Activated CD4-positive, alpha-beta memory T cell treated with anti-CD3 and anti-CD28 coated beads for 36 hours (primary cell): ENCODE data around the gene TSFM. TPM values are rescaled to one million over a fixed set of nuclear protein-coding genes. Genes with fewer than 3 reads are reported as not detected.

Source experiments
- CTCF ChIA-PET: fragments of 350-600 bp; sonication (Branson Sonifier 250); formaldehyde crosslinking; loops from one replicate; lab custom pipeline; 2021; ENCODE audit warnings: antibody characterized with exemption, inconsistent platforms; lab: Charles Lee
- POLR2A ChIA-PET: fragments of 350-600 bp; sonication (Branson Sonifier 250); formaldehyde crosslinking; loops from one replicate; lab custom pipeline; 2021; ENCODE audit warnings: antibody characterized with exemption; lab: Charles Lee
- DNase-seq: peaks from one replicate; pipeline ENCODE4 v3.0.0-alpha.2; 2020
- H3K27ac Mint-ChIP-seq: one replicate; pipeline ENCODE4 v1.8.0; 2021; ENCODE audit warnings: mixed read lengths
- H3K27me3 Mint-ChIP-seq: one replicate; pipeline ENCODE4 v1.8.0; 2021; ENCODE audit warnings: mixed read lengths
- H3K36me3 Mint-ChIP-seq: one replicate; pipeline ENCODE4 v1.8.0; 2021; ENCODE audit warnings: mixed read lengths
- H3K4me1 Mint-ChIP-seq: one replicate; pipeline ENCODE4 v1.8.0; 2021; ENCODE audit warnings: low read depth, mixed read lengths
- H3K4me3 Mint-ChIP-seq: one replicate; pipeline ENCODE4 v1.8.0; 2021; ENCODE audit warnings: mild to moderate bottlenecking, mixed read lengths
- H3K9me3 Mint-ChIP-seq: one replicate; pipeline ENCODE4 v1.8.0; 2021; ENCODE audit warnings: mixed read lengths
- intact Hi-C: fragments of 100-400 bp; cut with micrococcal nuclease; formaldehyde crosslinking; loops from one replicate; pipeline ENCODE4 v1.15.1; 2023
- total RNA-seq, 2 experiments: library from RNA; stranded (reverse); gene quantifications; one replicate each; pipeline ENCODE4 v1.2.3, GENCODE V29; 2021

The TSFM gene
- total RNA-seq, 2 experiments from 2014 or later = 45.5 to 47.2 TPM

- Mint-ChIP-seq H3K27ac (peak overlapping the region; percentile 93), H3K27me3 (no peaks in the 10 kb centered on the region), H3K9me3 (no peaks in the 10 kb centered on the region), H3K36me3 (peaks cover 19% of the 10 kb centered on the region), H3K4me1 (peaks cover 37% of the 10 kb centered on the region), H3K4me3 (peak overlapping the region; percentile 100)
- DNase-seq = no peak
- ChIA-PET CTCF (interaction anchor here (0.5 to 2.8 kb wide), 14 partner anchors 11 to 526 kb away, joined by 3 to 25 read pairs (median 8); partner anchors contain the start of genes EEF1AKMT3 and METTL1), POLR2A (interaction anchor here (1.0 to 2.9 kb wide), 3 partner anchors 10 to 64 kb away, joined by 3 to 10 read pairs (median 5); partner anchors contain the start of genes CTDSP2, EEF1AKMT3 and METTL1)
- intact Hi-C loops = loop anchor here (1.0 to 2.0 kb wide), 5 partner anchors 10 to 123 kb away; partner anchors contain the start of genes CDK4, CTDSP2, EEF1AKMT3 and METTL1
These were observed 362 bp upstream of the TSFM start for GRCh38 chr12:57782243-57782607.

DNA sequence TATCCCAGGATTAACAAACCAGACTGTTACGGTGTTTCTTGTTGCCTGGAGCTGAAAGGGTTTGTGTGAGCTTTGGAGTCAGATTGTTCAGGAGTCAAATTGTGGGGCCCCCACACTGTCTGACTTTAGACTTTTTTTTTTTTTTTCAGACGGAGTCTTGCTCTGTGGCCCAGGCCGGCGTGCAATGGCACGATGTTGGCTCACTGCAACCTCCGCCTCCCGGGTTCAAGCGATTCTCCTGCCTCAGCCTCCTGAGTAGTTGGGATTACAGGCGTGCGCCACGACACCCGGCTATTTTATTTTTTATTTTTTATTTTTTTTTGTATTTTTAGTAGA lies 847 bp downstream of the TSFM start:
- H3K27me3 Mint-ChIP-seq = no peaks in the 10 kb centered on the region
- H3K9me3 Mint-ChIP-seq = no peaks in the 10 kb centered on the region
- H3K4me3 Mint-ChIP-seq = peak overlapping the region; percentile 100
- ChIA-PET CTCF (interaction anchor here (0.7 to 2.8 kb wide), 20 partner anchors 9 to 126 kb away, joined by 3 to 25 read pairs (median 6); partner anchors contain the start of genes CYP27B1, EEF1AKMT3, METTL1 and OS9), POLR2A (interaction anchor here (0.8 to 2.9 kb wide), 6 partner anchors 11 to 112 kb away, joined by 3 to 10 read pairs (median 4); partner anchors contain the start of genes CTDSP2, EEF1AKMT3 and METTL1)
- peaks cover 36% of the 10 kb centered on the region for H3K4me1 Mint-ChIP-seq
- peak overlapping the region; percentile 93 for H3K27ac Mint-ChIP-seq
- H3K36me3 Mint-ChIP-seq = peaks cover 23% of the 10 kb centered on the region
- no peak for DNase-seq
- intact Hi-C loops = loop anchor here (2.0 kb wide), 2 partner anchors 63 to 115 kb away; partner anchors contain the start of gene CTDSP2

DNA sequence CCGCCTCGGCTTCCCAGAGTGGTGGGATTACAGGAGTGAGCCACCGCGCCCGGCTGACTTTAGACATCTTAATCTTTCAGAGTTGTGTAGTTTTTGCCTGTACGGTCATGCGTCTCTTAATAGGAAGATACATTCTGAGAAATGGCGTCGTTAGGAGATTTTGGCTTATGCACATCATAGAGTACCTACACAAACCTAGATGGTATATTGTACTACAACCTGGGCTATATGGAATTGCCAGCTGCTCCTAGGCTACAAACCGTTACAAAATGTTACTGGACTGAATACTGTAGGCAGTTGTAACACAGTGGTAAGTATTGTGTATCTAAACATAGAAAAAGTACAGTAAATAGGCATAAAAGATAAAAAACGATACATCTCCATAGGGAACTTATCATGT lies 1.3 kb downstream of the TSFM start:
- peaks cover 33% of the 10 kb centered on the region for H3K4me1 Mint-ChIP-seq
- ChIA-PET POLR2A (interaction anchor here (0.7 to 1.6 kb wide), 2 partner anchors 36 to 62 kb away, joined by 3 to 5 read pairs; partner anchors contain the start of gene CTDSP2), CTCF (interaction anchor here (1.3 to 3.8 kb wide), 10 partner anchors 11 to 123 kb away, joined by 4 to 17 read pairs (median 8); partner anchors contain the start of genes CYP27B1 and MARCHF9)
- no peak for DNase-seq
- H3K9me3 Mint-ChIP-seq = no peaks in the 10 kb centered on the region
- peak overlapping the region; percentile 52 for H3K4me3 Mint-ChIP-seq
- H3K36me3 Mint-ChIP-seq = peaks cover 26% of the 10 kb centered on the region
- intact Hi-C loops = loop anchor here (2.0 kb wide), 2 partner anchors 63 to 115 kb away; partner anchors contain the start of gene CTDSP2
- no peaks in the 10 kb centered on the region for H3K27me3 Mint-ChIP-seq
- peak overlapping the region; percentile 19 for H3K27ac Mint-ChIP-seq

DNA sequence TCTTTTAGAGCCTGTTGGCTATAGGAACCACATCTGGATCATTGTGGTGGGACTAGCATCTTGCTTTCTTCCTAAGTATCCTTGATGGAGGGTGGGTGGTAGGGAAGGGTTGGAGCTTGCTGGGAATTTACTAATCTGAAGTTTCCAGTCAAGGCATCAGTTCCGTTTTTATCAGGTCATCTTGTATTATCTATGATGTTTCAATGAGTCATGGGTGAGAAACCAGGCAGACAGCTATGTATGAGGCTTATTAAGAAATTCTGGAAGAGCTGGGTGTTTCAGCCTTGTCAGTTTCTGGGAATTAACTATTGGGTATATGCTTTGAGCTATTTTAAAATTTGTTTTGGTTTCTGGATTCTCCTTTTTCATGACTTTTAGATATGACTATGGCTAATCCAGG lies 11.3 kb downstream of the TSFM start:
- intact Hi-C loops = no loop called here
- no peak overlapping the region for H3K4me3 Mint-ChIP-seq
- peak overlapping the region; percentile 69 for H3K27ac Mint-ChIP-seq
- peaks cover 16% of the 10 kb centered on the region for H3K4me1 Mint-ChIP-seq
- no peaks in the 10 kb centered on the region for H3K27me3 Mint-ChIP-seq
- ChIA-PET POLR2A (no interaction called here), CTCF (interaction anchor here (0.9 to 4.2 kb wide), 5 partner anchors 10 to 111 kb away, joined by 3 to 16 read pairs (median 5); partner anchors contain the start of gene TSFM)
- H3K36me3 Mint-ChIP-seq = peaks cover 34% of the 10 kb centered on the region
- no peaks in the 10 kb centered on the region for H3K9me3 Mint-ChIP-seq
- no peak for DNase-seq

DNA sequence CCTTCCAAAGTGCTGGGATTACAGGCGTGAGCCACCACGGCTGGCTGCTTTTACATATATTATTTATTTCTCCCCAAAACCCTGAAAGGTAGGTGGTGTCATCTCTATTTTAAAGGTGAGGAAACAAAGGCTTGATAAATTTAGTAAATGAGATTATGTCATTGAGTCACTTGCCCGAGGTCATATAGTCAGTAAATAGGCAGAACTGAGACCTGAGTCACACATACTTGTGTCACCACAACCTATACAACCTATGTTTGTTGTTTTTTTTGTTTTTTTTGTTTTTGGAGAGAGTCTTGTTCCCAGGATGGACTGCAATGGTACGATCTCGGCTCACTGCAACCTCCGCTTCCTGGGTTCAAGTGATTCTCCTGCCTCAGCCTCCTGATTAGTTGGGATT lies 12.8 kb downstream of the TSFM start:
- no peak overlapping the region for H3K4me3 Mint-ChIP-seq
- DNase-seq = no peak
- CTCF ChIA-PET = interaction anchor here (1.9 to 4.2 kb wide), 2 partner anchors 8 to 12 kb away, joined by 7 to 16 read pairs; partner anchors contain the start of gene TSFM
- intact Hi-C loops = no loop called here
- POLR2A ChIA-PET = no interaction called here
- peaks cover 16% of the 10 kb centered on the region for H3K4me1 Mint-ChIP-seq
- H3K27ac Mint-ChIP-seq = peak overlapping the region; percentile 28
- H3K27me3 Mint-ChIP-seq = no peaks in the 10 kb centered on the region
- peaks cover 34% of the 10 kb centered on the region for H3K36me3 Mint-ChIP-seq
- H3K9me3 Mint-ChIP-seq = no peaks in the 10 kb centered on the region

- peaks cover 33% of the 10 kb centered on the region for H3K36me3 Mint-ChIP-seq
- ChIA-PET CTCF (interaction anchor here (1.3 to 4.2 kb wide), 2 partner anchors 14 to 108 kb away, joined by 5 to 16 read pairs; partner anchors contain the start of gene TSFM), POLR2A (no interaction called here)
- peaks cover 16% of the 10 kb centered on the region for H3K4me1 Mint-ChIP-seq
- DNase-seq = no peak
- H3K27me3 Mint-ChIP-seq = no peaks in the 10 kb centered on the region
- no peak overlapping the region for H3K27ac Mint-ChIP-seq
- no peaks in the 10 kb centered on the region for H3K9me3 Mint-ChIP-seq
- H3K4me3 Mint-ChIP-seq = no peak overlapping the region
- intact Hi-C loops = no loop called here
These were observed 14.4 kb downstream of the TSFM start for GRCh38 chr12:57796996-57797395.

GRCh38 chr12:57797933-57798332 lies 15.3 kb downstream of the TSFM start:
- H3K4me3 Mint-ChIP-seq = no peak overlapping the region
- H3K4me1 Mint-ChIP-seq = peaks cover 14% of the 10 kb centered on the region
- intact Hi-C loops = no loop called here
- DNase-seq = no peak
- H3K36me3 Mint-ChIP-seq = peaks cover 28% of the 10 kb centered on the region
- H3K27me3 Mint-ChIP-seq = no peaks in the 10 kb centered on the region
- ChIA-PET CTCF (interaction anchor here (0.9 to 1.1 kb wide), 3 partner anchors 15 to 107 kb away, joined by 3 read pairs; partner anchors contain the start of gene AVIL), POLR2A (no interaction called here)
- no peaks in the 10 kb centered on the region for H3K9me3 Mint-ChIP-seq
- H3K27ac Mint-ChIP-seq = no peak overlapping the region

GRCh38 chr12:57800965-57801364 lies 18.4 kb downstream of the TSFM start:
- Mint-ChIP-seq H3K4me1 (no peaks in the 10 kb centered on the region), H3K27me3 (no peaks in the 10 kb centered on the region), H3K36me3 (peaks cover 14% of the 10 kb centered on the region), H3K9me3 (no peaks in the 10 kb centered on the region), H3K4me3 (no peak overlapping the region), H3K27ac (no peak overlapping the region)
- CTCF ChIA-PET = interaction anchor here (5.9 kb wide), 1 partner anchor 102 kb away, joined by 78 read pairs; no protein-coding TSS in a partner anchor
- intact Hi-C loops = no loop called here
- no peak for DNase-seq
- POLR2A ChIA-PET = no interaction called here

DNA sequence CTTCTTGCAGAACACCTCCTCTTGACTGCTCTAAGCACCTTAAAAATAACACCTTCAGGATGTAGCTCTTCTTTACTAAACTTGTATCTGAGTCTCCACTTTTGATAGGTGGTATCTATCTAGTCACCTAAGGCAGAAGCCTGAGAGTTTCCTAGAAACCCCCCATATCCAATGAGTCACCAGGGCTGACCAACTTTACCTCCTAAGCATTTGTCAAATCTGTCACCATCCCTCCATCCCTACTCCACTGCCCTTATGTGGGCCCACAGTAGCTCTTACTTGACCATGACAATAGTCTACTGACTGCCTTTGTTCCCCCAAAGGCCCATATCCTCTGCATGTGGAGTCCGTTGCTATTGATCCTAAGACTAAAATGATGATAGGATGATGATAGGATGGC lies 20.0 kb downstream of the TSFM start:
- ChIA-PET CTCF (interaction anchor here (0.8 to 5.9 kb wide), 22 partner anchors 8 to 109 kb away, joined by 3 to 78 read pairs (median 4); partner anchors contain the start of gene TSFM), POLR2A (interaction anchor here (0.7 kb wide), 1 partner anchor 410 kb away, joined by 3 read pairs; no protein-coding TSS in a partner anchor)
- no peak overlapping the region for H3K27ac Mint-ChIP-seq
- H3K9me3 Mint-ChIP-seq = no peaks in the 10 kb centered on the region
- intact Hi-C loops = loop anchor here (1.0 kb wide), 1 partner anchor 103 kb away; no protein-coding TSS in a partner anchor
- H3K36me3 Mint-ChIP-seq = peaks cover 2% of the 10 kb centered on the region
- DNase-seq = no peak
- no peaks in the 10 kb centered on the region for H3K4me1 Mint-ChIP-seq
- H3K27me3 Mint-ChIP-seq = no peaks in the 10 kb centered on the region
- H3K4me3 Mint-ChIP-seq = no peak overlapping the region

DNA sequence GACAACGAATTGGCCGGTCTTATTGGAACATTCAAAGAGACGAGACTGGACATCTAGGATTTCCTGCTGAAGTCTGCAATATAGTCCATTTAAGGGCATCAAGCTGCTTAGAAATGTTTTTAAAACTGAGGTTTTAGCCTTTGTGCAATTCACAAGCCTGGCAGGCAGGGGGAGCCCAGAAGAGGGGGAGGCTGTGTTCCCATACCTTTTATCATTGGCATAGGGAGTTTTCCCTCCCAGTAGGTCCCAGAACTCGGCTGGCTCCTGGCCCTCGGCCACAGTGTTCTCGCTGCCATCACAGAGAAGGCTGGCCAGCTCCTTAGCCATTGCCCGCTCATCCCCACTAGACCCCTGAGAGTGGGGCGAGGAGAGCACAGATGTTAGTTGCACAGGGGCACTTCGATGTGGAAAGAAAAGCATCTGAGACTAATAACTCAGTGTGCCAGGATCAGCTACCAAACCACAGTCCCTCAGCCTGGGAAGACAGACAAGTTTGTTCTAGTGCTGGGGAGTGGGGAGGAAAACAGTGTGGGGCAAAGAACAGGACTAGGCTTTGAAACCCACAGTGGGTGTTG lies 20.8 kb downstream of the TSFM start:
- POLR2A ChIA-PET = no interaction called here
- intact Hi-C loops = loop anchor here (1.0 kb wide), 1 partner anchor 102 kb away; no protein-coding TSS in a partner anchor
- no peaks in the 10 kb centered on the region for H3K4me1 Mint-ChIP-seq
- no peaks in the 10 kb centered on the region for H3K27me3 Mint-ChIP-seq
- peak; percentile 43 for DNase-seq
- no peak overlapping the region for H3K27ac Mint-ChIP-seq
- CTCF ChIA-PET = interaction anchor here (0.8 to 5.9 kb wide), 26 partner anchors 9 to 108 kb away, joined by 3 to 78 read pairs (median 4); partner anchors contain the start of gene TSFM
- H3K36me3 Mint-ChIP-seq = peaks cover 2% of the 10 kb centered on the region
- no peaks in the 10 kb centered on the region for H3K9me3 Mint-ChIP-seq
- no peak overlapping the region for H3K4me3 Mint-ChIP-seq

DNA sequence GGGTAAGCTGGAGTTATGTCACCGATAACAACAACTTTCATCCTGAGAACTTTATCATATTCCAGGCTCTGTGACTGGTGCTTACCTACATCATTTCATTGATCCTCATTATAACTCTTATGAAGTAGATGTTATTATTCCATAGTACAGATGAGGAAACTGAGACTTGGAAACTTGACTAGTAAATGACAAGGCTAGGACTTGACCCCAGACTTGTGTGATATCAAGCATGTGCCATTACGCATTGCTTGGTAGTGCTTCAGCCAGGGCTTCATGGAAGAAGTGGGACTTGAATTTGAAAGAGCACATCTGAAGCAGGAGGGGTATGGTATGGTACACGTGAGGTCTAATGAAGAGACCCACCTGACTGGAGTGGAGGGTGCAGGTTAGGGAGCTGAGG lies 24.1 kb downstream of the TSFM start:
- Mint-ChIP-seq H3K27ac (no peak overlapping the region), H3K4me1 (no peaks in the 10 kb centered on the region), H3K9me3 (no peaks in the 10 kb centered on the region), H3K27me3 (no peaks in the 10 kb centered on the region), H3K36me3 (no peaks in the 10 kb centered on the region), H3K4me3 (no peak overlapping the region)
- ChIA-PET POLR2A (no interaction called here), CTCF (interaction anchor here (1.0 to 1.7 kb wide), 3 partner anchors 12 to 98 kb away, joined by 3 to 5 read pairs (median 4); partner anchors contain the start of gene AVIL)
- DNase-seq = no peak
- intact Hi-C loops = no loop called here

- H3K36me3 Mint-ChIP-seq = no peaks in the 10 kb centered on the region
- DNase-seq = no peak
- H3K4me3 Mint-ChIP-seq = no peak overlapping the region
- intact Hi-C loops = no loop called here
- CTCF ChIA-PET = interaction anchor here (1.0 to 1.7 kb wide), 3 partner anchors 11 to 98 kb away, joined by 3 to 5 read pairs (median 4); partner anchors contain the start of gene AVIL
- POLR2A ChIA-PET = no interaction called here
- no peaks in the 10 kb centered on the region for H3K9me3 Mint-ChIP-seq
- no peaks in the 10 kb centered on the region for H3K27me3 Mint-ChIP-seq
- no peak overlapping the region for H3K27ac Mint-ChIP-seq
- no peaks in the 10 kb centered on the region for H3K4me1 Mint-ChIP-seq
These were observed 24.7 kb downstream of the TSFM start for GRCh38 chr12:57807285-57807684.
